A673 (cell line): ENCODE results near the gene USP35. TPM values are rescaled to one million over a fixed set of nuclear protein-coding genes. Genes with fewer than 3 reads are reported as not detected.

Experiments used
- BruUV-seq: library from RNA; stranded (reverse); fragments of 400-500 nt; replicated peaks from 2 replicates; lab custom pipeline; 2021; lab: Mats Ljungman, UMichigan
- CTCF ChIA-PET: fragments of 300-600 bp; sonication (Branson Sonifier 250); formaldehyde crosslinking; loops from one replicate; lab custom pipeline; 2022; ENCODE audit warnings: antibody characterized with exemption; lab: Charles Lee
- POLR2A ChIA-PET: fragments of 300-600 bp; sonication (Branson Sonifier 250); formaldehyde crosslinking; loops from one replicate; lab custom pipeline; 2022; ENCODE audit warnings: antibody characterized with exemption; ENCODE audit not compliant: low non-redundant PET; lab: Charles Lee
- DNase-seq: peaks from one replicate; pipeline ENCODE4 v3.0.0-alpha.2; 2015; ENCODE audit warnings: low spot score
- H3K27ac ChIP-seq: fragments of 200-600 bp; sonication (generic); 2 replicates; pipeline ENCODE4 v1.5.1; 2016; ENCODE audit warnings: mixed run types, low read depth, mild to moderate bottlenecking, mixed read lengths, antibody characterized with exemption, low read length; ENCODE audit not compliant: poor library complexity, severe bottlenecking
- H3K27me3 ChIP-seq: fragments of 200-600 bp; sonication (generic); replicated peaks from 2 replicates; pipeline ENCODE4 v1.6.1; 2017; ENCODE audit warnings: mixed run types, low read depth, mild to moderate bottlenecking, mixed read lengths, antibody characterized with exemption, low read length; ENCODE audit not compliant: insufficient read depth, poor library complexity
- H3K36me3 ChIP-seq: fragments of 200-600 bp; sonication (generic); 2 replicates; pipeline ENCODE4 v1.6.1; 2016; ENCODE audit warnings: mixed run types, mild to moderate bottlenecking, mixed read lengths, antibody characterized with exemption, low read length; ENCODE audit not compliant: insufficient read depth, poor library complexity, severe bottlenecking
- H3K4me1 ChIP-seq: fragments of 200-600 bp; sonication (generic); 2 replicates; pipeline ENCODE4 v1.6.1; 2017; ENCODE audit warnings: mixed run types, mild to moderate bottlenecking, mixed read lengths, antibody characterized with exemption, low read length; ENCODE audit not compliant: insufficient read depth, poor library complexity, severe bottlenecking
- H3K4me3 ChIP-seq: fragments of 200-600 bp; sonication (generic); 2 replicates; pipeline ENCODE4 v1.5.1; 2016; ENCODE audit warnings: low read depth, mixed run types, mild to moderate bottlenecking, mixed read lengths, low read length; ENCODE audit not compliant: poor library complexity, severe bottlenecking
- H3K9me3 ChIP-seq: fragments of 200-600 bp; sonication (generic); 2 replicates; pipeline ENCODE4 v1.6.1; 2016; ENCODE audit warnings: mixed run types, low read depth, mild to moderate bottlenecking, mixed read lengths, antibody characterized with exemption, low read length; ENCODE audit not compliant: poor library complexity, severe bottlenecking
- EZH2 ChIP-seq: fragments of 200-600 bp; sonication (generic); IDR thresholded peaks from 2 replicates; pipeline ENCODE4 v1.6.1; 2017; ENCODE audit warnings: borderline replicate concordance, low read depth, mild to moderate bottlenecking, mixed read lengths, antibody characterized with exemption, low read length; ENCODE audit not compliant: poor library complexity, severe bottlenecking
- intact Hi-C: fragments of 100-400 bp; cut with micrococcal nuclease; formaldehyde crosslinking; loops from one replicate; pipeline ENCODE4 v1.10.0; 2022; ENCODE audit not compliant: unreplicated experiment
- total RNA-seq: library from RNA; stranded (reverse); gene quantifications from 2 replicates; pipeline ENCODE4 v1.2.3, GENCODE V29; 2021
- TF ChIP-seq, protein P1 (sequence below): fragments of 300-800, 200-600 bp; sonication (generic); conservative IDR thresholded peaks from 2 replicates; pipeline ENCODE4 v1.5.1; 2017; ENCODE audit warnings: low read depth, mild to moderate bottlenecking, antibody characterized with exemption, low read length, moderate library complexity, mixed read lengths

USP35 gene
- total RNA-seq, 1 experiment from 2014 or later: 4.8 TPM

DNA sequence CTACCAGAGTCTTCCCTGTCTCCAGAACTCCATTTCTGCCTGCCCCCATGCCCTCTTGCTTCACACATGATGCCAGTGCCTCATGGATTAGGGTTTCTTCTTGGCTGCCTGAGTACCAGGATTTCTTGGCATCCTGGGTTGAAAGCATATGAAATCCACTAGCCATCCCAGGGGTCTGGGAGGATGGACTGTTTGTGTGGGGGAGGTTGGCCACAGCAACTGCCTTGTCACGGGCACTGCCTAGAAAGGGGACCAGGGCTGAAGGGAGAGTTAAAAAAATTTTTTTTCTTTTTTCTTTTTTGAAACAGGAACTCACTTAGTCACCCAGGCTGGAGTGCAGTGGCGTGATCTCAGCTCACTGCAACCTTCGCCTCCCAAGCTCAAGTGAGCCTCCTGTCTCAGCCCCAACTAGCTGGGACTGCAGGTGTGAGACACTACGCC, 4.2 kb downstream of the USP35 start:
- POLR2A ChIA-PET: no interaction called here
- no peak for TF ChIP-seq EZH2
- TF ChIP-seq, protein P1, sequence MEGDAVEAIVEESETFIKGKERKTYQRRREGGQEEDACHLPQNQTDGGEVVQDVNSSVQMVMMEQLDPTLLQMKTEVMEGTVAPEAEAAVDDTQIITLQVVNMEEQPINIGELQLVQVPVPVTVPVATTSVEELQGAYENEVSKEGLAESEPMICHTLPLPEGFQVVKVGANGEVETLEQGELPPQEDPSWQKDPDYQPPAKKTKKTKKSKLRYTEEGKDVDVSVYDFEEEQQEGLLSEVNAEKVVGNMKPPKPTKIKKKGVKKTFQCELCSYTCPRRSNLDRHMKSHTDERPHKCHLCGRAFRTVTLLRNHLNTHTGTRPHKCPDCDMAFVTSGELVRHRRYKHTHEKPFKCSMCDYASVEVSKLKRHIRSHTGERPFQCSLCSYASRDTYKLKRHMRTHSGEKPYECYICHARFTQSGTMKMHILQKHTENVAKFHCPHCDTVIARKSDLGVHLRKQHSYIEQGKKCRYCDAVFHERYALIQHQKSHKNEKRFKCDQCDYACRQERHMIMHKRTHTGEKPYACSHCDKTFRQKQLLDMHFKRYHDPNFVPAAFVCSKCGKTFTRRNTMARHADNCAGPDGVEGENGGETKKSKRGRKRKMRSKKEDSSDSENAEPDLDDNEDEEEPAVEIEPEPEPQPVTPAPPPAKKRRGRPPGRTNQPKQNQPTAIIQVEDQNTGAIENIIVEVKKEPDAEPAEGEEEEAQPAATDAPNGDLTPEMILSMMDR: no peak
- no TSS peak for BruUV-seq
- no peak overlapping the region for H3K4me3 ChIP-seq
- no peaks in the 10 kb centered on the region for H3K36me3 ChIP-seq
- no peaks in the 10 kb centered on the region for H3K27me3 ChIP-seq
- intact Hi-C loops: no loop called here
- no peak overlapping the region for H3K27ac ChIP-seq
- peaks cover 13% of the 10 kb centered on the region for H3K4me1 ChIP-seq
- DNase-seq: no peak
- H3K9me3 ChIP-seq: no peaks in the 10 kb centered on the region
- CTCF ChIA-PET: interaction anchor here (0.7 kb wide), 1 partner anchor 11 kb away, joined by 5 read pairs; no protein-coding TSS in a partner anchor

DNA sequence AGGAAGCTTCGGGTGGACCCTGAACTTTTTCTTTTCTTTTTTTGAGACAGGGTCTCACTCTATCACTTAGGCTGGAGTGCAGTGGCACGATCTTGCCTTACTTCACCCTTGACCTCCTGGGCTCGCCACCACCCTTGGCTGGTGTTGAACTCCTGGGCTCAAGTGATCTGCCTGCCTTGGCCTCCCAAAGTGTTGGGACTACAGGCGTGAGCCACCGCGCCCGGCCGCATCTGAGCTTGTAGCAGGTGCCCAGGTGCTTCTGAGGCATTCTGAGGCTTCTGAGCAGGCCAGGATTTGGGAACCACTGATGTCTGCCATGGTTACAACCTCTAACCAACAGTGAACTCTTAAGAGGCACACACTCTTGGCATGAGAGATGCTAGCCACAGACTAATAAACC, 5.1 kb downstream of the USP35 start:
- Histone ChIP-seq H3K9me3 (no peaks in the 10 kb centered on the region), H3K27me3 (no peaks in the 10 kb centered on the region), H3K27ac (no peak overlapping the region), H3K4me1 (peaks cover 13% of the 10 kb centered on the region), H3K36me3 (no peaks in the 10 kb centered on the region), H3K4me3 (no peak overlapping the region)
- TF ChIP-seq EZH2: no peak
- TF ChIP-seq, protein P1: no peak
- BruUV-seq: no TSS peak
- DNase-seq: no peak
- intact Hi-C loops: no loop called here
- ChIA-PET CTCF (interaction anchor here (0.7 kb wide), 1 partner anchor 10 kb away, joined by 5 read pairs; no protein-coding TSS in a partner anchor), POLR2A (no interaction called here)

DNA sequence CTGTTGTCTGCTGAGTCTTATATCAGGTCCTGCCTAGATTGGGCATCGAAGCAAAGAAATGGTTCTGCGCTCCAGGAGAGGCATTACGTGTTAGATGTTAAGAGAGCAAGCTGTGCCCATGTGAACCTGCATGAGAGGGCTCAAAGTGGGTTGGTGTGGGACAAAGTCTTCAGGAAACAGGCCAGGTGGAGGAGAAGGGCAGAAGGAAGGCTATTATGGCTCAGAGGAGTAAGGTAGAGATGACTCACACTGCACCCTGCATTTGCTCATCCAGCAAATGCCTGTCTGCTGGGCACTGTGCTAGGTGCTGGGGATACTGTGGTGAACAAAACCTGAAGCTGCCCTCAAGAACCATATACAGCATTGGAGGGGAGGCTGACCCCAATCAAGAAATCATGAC, 5.8 kb downstream of the USP35 start:
- ChIA-PET POLR2A (no interaction called here), CTCF (no interaction called here)
- intact Hi-C loops: no loop called here
- Histone ChIP-seq H3K9me3 (no peaks in the 10 kb centered on the region), H3K4me1 (peaks cover 7% of the 10 kb centered on the region), H3K27me3 (no peaks in the 10 kb centered on the region), H3K27ac (no peak overlapping the region), H3K36me3 (no peaks in the 10 kb centered on the region), H3K4me3 (no peak overlapping the region)
- BruUV-seq: no TSS peak
- no peak for TF ChIP-seq EZH2
- TF ChIP-seq, protein P1: no peak
- DNase-seq: no peak
